Measurements from ENCODE around the gene ERRFI1. TPM values are rescaled to one million over a fixed set of nuclear protein-coding genes. Genes with fewer than 3 reads are reported as not detected.
"Not testable (repeated sequence)": the region's sequence is repeated elsewhere in the genome, so short reads cannot be mapped to it uniquely, and the experiment has no call there.

ERRFI1 gene
- total and polyA plus RNA-seq, 4 donors: 65.1 to 146 (median 87.8) TPM

GRCh38 chr1:8061673-8062386 lies 35.7 kb upstream of the ERRFI1 start:
- no peaks in the 10 kb centered on the region for H3K4me1 ChIP-seq (ENCODE audit: control insufficient read depth, insufficient read depth, low read length)
- 100% methylated on average over 5 of the region's 11 CpGs for WGBS (ENCODE audit: insufficient coverage)
- no peak for DNase-seq (ENCODE audit: low read depth in 4 of 6, low spot score in 6 of 6)
- no peak overlapping the region for H3K4me3 ChIP-seq (ENCODE audit: low read depth, low read length)
- H3K27ac ChIP-seq (ENCODE audit: low read depth, low read length): peak overlapping the region; percentile 0
- no peaks in the 10 kb centered on the region for H3K36me3 ChIP-seq (ENCODE audit: control insufficient read depth, insufficient read depth, low read length)
- H3K9me3 ChIP-seq (ENCODE audit: control insufficient read depth, insufficient read depth, low read length): no peaks in the 10 kb centered on the region
- no peaks in the 10 kb centered on the region for H3K27me3 ChIP-seq (ENCODE audit: control insufficient read depth, insufficient read depth, low read length)

GRCh38 chr1:8061210-8061609 lies 35.1 kb upstream of the ERRFI1 start:
- Histone ChIP-seq H3K4me1 (ENCODE audit: control insufficient read depth, insufficient read depth, low read length) (no peaks in the 10 kb centered on the region), H3K36me3 (ENCODE audit: control insufficient read depth, insufficient read depth, low read length) (no peaks in the 10 kb centered on the region), H3K27ac (ENCODE audit: low read depth, low read length) (peak overlapping the region; percentile 50), H3K4me3 (ENCODE audit: low read depth, low read length) (no peak overlapping the region), H3K27me3 (ENCODE audit: control insufficient read depth, insufficient read depth, low read length) (no peaks in the 10 kb centered on the region), H3K9me3 (ENCODE audit: control insufficient read depth, insufficient read depth, low read length) (no peaks in the 10 kb centered on the region)
- DNase-seq (ENCODE audit: low read depth in 4 of 6, low spot score in 6 of 6): peak in 1 of 6 donors; percentile 61

- 91% methylated on average over 5 of the region's 6 CpGs for WGBS (ENCODE audit: insufficient coverage)
- DNase-seq (ENCODE audit: low read depth in 4 of 6, low spot score in 6 of 6): no peak
- Histone ChIP-seq H3K9me3 (ENCODE audit: control insufficient read depth, insufficient read depth, low read length) (no peaks in the 10 kb centered on the region), H3K27me3 (ENCODE audit: control insufficient read depth, insufficient read depth, low read length) (no peaks in the 10 kb centered on the region), H3K4me3 (ENCODE audit: low read depth, low read length) (no peak overlapping the region), H3K4me1 (ENCODE audit: control insufficient read depth, insufficient read depth, low read length) (no peaks in the 10 kb centered on the region), H3K36me3 (ENCODE audit: control insufficient read depth, insufficient read depth, low read length) (no peaks in the 10 kb centered on the region), H3K27ac (ENCODE audit: low read depth, low read length) (no peak overlapping the region)
Measured at GRCh38 chr1:8059161-8059622, 33.1 kb upstream of the ERRFI1 start.

GRCh38 chr1:8057779-8058178 lies 31.7 kb upstream of the ERRFI1 start:
- not testable (repeated sequence) for H3K4me1 ChIP-seq (ENCODE audit: control insufficient read depth, insufficient read depth, low read length); H3K27me3 ChIP-seq (ENCODE audit: control insufficient read depth, insufficient read depth, low read length); DNase-seq (ENCODE audit: low read depth in 4 of 6, low spot score in 6 of 6); H3K9me3 ChIP-seq (ENCODE audit: control insufficient read depth, insufficient read depth, low read length); H3K27ac ChIP-seq (ENCODE audit: low read depth, low read length); H3K4me3 ChIP-seq (ENCODE audit: low read depth, low read length); H3K36me3 ChIP-seq (ENCODE audit: control insufficient read depth, insufficient read depth, low read length)
- 93% methylated on average over 7 of the region's 7 CpGs for WGBS (ENCODE audit: insufficient coverage)

GRCh38 chr1:8055973-8056372 lies 29.9 kb upstream of the ERRFI1 start:
- H3K4me1 ChIP-seq (ENCODE audit: control insufficient read depth, insufficient read depth, low read length): no peaks in the 10 kb centered on the region
- H3K4me3 ChIP-seq (ENCODE audit: low read depth, low read length): no peak overlapping the region
- no peaks in the 10 kb centered on the region for H3K27me3 ChIP-seq (ENCODE audit: control insufficient read depth, insufficient read depth, low read length)
- H3K27ac ChIP-seq (ENCODE audit: low read depth, low read length): no peak overlapping the region
- H3K9me3 ChIP-seq (ENCODE audit: control insufficient read depth, insufficient read depth, low read length): no peaks in the 10 kb centered on the region
- no peaks in the 10 kb centered on the region for H3K36me3 ChIP-seq (ENCODE audit: control insufficient read depth, insufficient read depth, low read length)
- DNase-seq (ENCODE audit: low read depth in 4 of 6, low spot score in 6 of 6): no peak
- WGBS (ENCODE audit: insufficient coverage): no CpG with 5 or more reads among the region's 4 CpGs

GRCh38 chr1:8053878-8054567 lies 27.9 kb upstream of the ERRFI1 start:
- 100% methylated on average over 1 of the region's 5 CpGs for WGBS (ENCODE audit: insufficient coverage)
- no peaks in the 10 kb centered on the region for H3K36me3 ChIP-seq (ENCODE audit: control insufficient read depth, insufficient read depth, low read length)
- no peak overlapping the region for H3K4me3 ChIP-seq (ENCODE audit: low read depth, low read length)
- no peak for DNase-seq (ENCODE audit: low read depth in 4 of 6, low spot score in 6 of 6)
- H3K27me3 ChIP-seq (ENCODE audit: control insufficient read depth, insufficient read depth, low read length): no peaks in the 10 kb centered on the region
- no peak overlapping the region for H3K27ac ChIP-seq (ENCODE audit: low read depth, low read length)
- H3K4me1 ChIP-seq (ENCODE audit: control insufficient read depth, insufficient read depth, low read length): no peaks in the 10 kb centered on the region
- H3K9me3 ChIP-seq (ENCODE audit: control insufficient read depth, insufficient read depth, low read length): no peaks in the 10 kb centered on the region

GRCh38 chr1:8051650-8052049 lies 25.5 kb upstream of the ERRFI1 start:
- Histone ChIP-seq H3K27me3 (ENCODE audit: control insufficient read depth, insufficient read depth, low read length) (no peaks in the 10 kb centered on the region), H3K4me3 (ENCODE audit: low read depth, low read length) (no peak overlapping the region), H3K27ac (ENCODE audit: low read depth, low read length) (no peak overlapping the region), H3K4me1 (ENCODE audit: control insufficient read depth, insufficient read depth, low read length) (no peaks in the 10 kb centered on the region), H3K36me3 (ENCODE audit: control insufficient read depth, insufficient read depth, low read length) (no peaks in the 10 kb centered on the region), H3K9me3 (ENCODE audit: control insufficient read depth, insufficient read depth, low read length) (no peaks in the 10 kb centered on the region)
- DNase-seq (ENCODE audit: low read depth in 4 of 6, low spot score in 6 of 6): peak in 1 of 6 donors; percentile 6
- 73% methylated on average over 3 of the region's 4 CpGs for WGBS (ENCODE audit: insufficient coverage)

DNA sequence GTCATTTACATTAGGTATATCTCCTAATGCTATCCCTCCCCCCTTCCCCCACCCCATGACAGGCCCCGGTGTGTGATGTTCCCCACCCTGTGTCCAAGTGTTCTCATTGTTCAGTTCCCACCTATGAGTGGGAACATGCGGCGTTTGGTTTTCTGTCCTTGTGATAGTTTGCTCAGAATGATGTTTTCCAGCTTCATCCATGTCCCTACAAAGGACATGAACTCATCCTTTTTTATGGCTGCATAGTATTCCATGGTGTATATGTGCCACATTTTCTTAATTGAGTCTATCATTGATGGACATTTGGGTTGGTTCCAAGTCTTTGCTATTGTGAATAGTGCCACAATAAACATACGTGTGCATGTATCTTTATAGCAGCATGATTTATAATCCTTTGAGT lies 23.1 kb upstream of the ERRFI1 start:
- H3K4me1 ChIP-seq (ENCODE audit: control insufficient read depth, insufficient read depth, low read length); H3K27ac ChIP-seq (ENCODE audit: low read depth, low read length); DNase-seq (ENCODE audit: low read depth in 4 of 6, low spot score in 6 of 6); H3K36me3 ChIP-seq (ENCODE audit: control insufficient read depth, insufficient read depth, low read length); H3K27me3 ChIP-seq (ENCODE audit: control insufficient read depth, insufficient read depth, low read length); H3K4me3 ChIP-seq (ENCODE audit: low read depth, low read length); H3K9me3 ChIP-seq (ENCODE audit: control insufficient read depth, insufficient read depth, low read length): not testable (repeated sequence)
- WGBS (ENCODE audit: insufficient coverage): no CpG with 5 or more reads among the region's 4 CpGs

GRCh38 chr1:8047686-8048445 lies 21.8 kb upstream of the ERRFI1 start:
- DNase-seq (ENCODE audit: low read depth in 4 of 6, low spot score in 6 of 6): peak in 1 of 6 donors; percentile 10
- no peaks in the 10 kb centered on the region for H3K36me3 ChIP-seq (ENCODE audit: control insufficient read depth, insufficient read depth, low read length)
- no peaks in the 10 kb centered on the region for H3K27me3 ChIP-seq (ENCODE audit: control insufficient read depth, insufficient read depth, low read length)
- no peak overlapping the region for H3K27ac ChIP-seq (ENCODE audit: low read depth, low read length)
- peaks cover under 1% of the 10 kb centered on the region for H3K9me3 ChIP-seq (ENCODE audit: control insufficient read depth, insufficient read depth, low read length)
- H3K4me1 ChIP-seq (ENCODE audit: control insufficient read depth, insufficient read depth, low read length): no peaks in the 10 kb centered on the region
- 81% methylated on average over 3 of the region's 7 CpGs for WGBS (ENCODE audit: insufficient coverage)
- no peak overlapping the region for H3K4me3 ChIP-seq (ENCODE audit: low read depth, low read length)
